HepG2 (cell line): Measurements from ENCODE around the gene PTCRA. TPM values are rescaled to one million over a fixed set of nuclear protein-coding genes. Genes with fewer than 3 reads are reported as not detected.

Experiments
- ATAC-seq: fragments of 200-7000 bp; cut with Tn5 transposase; 3 replicates; pipeline ENCODE4 v1.9.1; 2020; ENCODE audit warnings: mild to moderate bottlenecking, moderate library complexity
- BruUV-seq: library from RNA; stranded (reverse); fragments of 400-500 nt; replicated peaks from 2 replicates; lab custom pipeline; 2021; lab: Mats Ljungman, UMichigan
- CTCF ChIA-PET: fragments of 300-600 bp; formaldehyde crosslinking; extraction: SDS; loops from one replicate; lab custom pipeline; 2021; ENCODE audit warnings: low total read pairs, inconsistent platforms, low intra/inter-chr PET ratio; lab: Yijun Ruan, JAX
- POLR2A ChIA-PET: fragments of 350-600 bp; sonication (Branson Sonifier 250); formaldehyde crosslinking; loops from one replicate; lab custom pipeline; 2020; ENCODE audit warnings: antibody characterized with exemption, inconsistent platforms; lab: Yijun Ruan, JAX
- DNase-seq: peaks from one replicate; pipeline ENCODE4 v3.0.0-alpha.2; 2015; ENCODE audit warnings: low spot score
- FAIRE-seq: peaks from 3 replicates; lab custom pipeline; 2011; peaks lifted over from hg19 to GRCh38; lab: Jason Lieb, UNC
- H2AFZ ChIP-seq: one replicate; pipeline ENCODE4 v1.6.1; 2011; ENCODE audit warnings: low read length, inconsistent platforms
- H3K27ac ChIP-seq: fragments of 300-600 bp; 3 replicates; pipeline ENCODE4 v1.8.0; 2011; ENCODE audit warnings: mixed run types, mild to moderate bottlenecking, mixed read lengths, low read length, inconsistent platforms; ENCODE audit not compliant: insufficient read depth; ENCODE audit errors: extremely low read length
- H3K27me3 ChIP-seq, 2 experiments: fragments of 200-600 bp in 1 of 2; 2 replicates in 1 of 2; 3 replicates in 1 of 2; pipeline versions ENCODE4 v1.6.0 to v1.8.0; 2011; ENCODE audit warnings: low read length in 2 of 2, mild to moderate bottlenecking in 2 of 2, moderate library complexity in 2 of 2, inconsistent platforms in 1 of 2; ENCODE audit not compliant: insufficient read depth in 2 of 2, control insufficient read depth in 1 of 2
- H3K36me3 ChIP-seq, 2 experiments: fragments of 200-600 bp in 1 of 2; replicated peaks in 1 of 2; 2 replicates in 1 of 2; 3 replicates in 1 of 2; pipeline versions ENCODE4 v1.5.1 to v1.8.0; 2011; ENCODE audit warnings: low read length in 2 of 2, inconsistent platforms in 1 of 2; ENCODE audit not compliant: insufficient read depth in 2 of 2, control insufficient read depth in 1 of 2
- H3K4me1 ChIP-seq: 2 replicates; pipeline ENCODE4 v1.5.1; 2012; ENCODE audit warnings: low read length, inconsistent platforms; ENCODE audit not compliant: insufficient read depth
- H3K4me2 ChIP-seq: 2 replicates; pipeline ENCODE4 v1.6.0; 2011; ENCODE audit warnings: low read depth, low read length, inconsistent platforms
- H3K4me3 ChIP-seq, 3 experiments: fragments of 200-600 bp in 1 of 3; sonication (generic), shearing (Covaris generic) in 1 of 3; replicated peaks in 1 of 3; 2 replicates each; pipeline ENCODE4 v1.5.1; 2011 to 2016; ENCODE audit warnings: low read length in 3 of 3, inconsistent platforms in 2 of 3, low read depth in 2 of 3, mild to moderate bottlenecking in 2 of 3, control low read depth in 1 of 3, mixed read lengths in 1 of 3; ENCODE audit not compliant: insufficient read depth in 1 of 3
- H3K79me2 ChIP-seq: one replicate; pipeline ENCODE4 v1.6.1; 2011; ENCODE audit warnings: low read length, inconsistent platforms; ENCODE audit not compliant: insufficient read depth
- H3K9ac ChIP-seq: 2 replicates; pipeline ENCODE4 v1.6.0; 2011; ENCODE audit warnings: mild to moderate bottlenecking, low read depth, low read length, inconsistent platforms; ENCODE audit not compliant: insufficient read depth
- H3K9me3 ChIP-seq: 2 replicates; pipeline ENCODE4 v1.5.1; 2012; ENCODE audit warnings: mild to moderate bottlenecking, low read length
- H4K20me1 ChIP-seq: 2 replicates; pipeline ENCODE4 v1.6.0; 2011; ENCODE audit warnings: inconsistent platforms, mild to moderate bottlenecking, low read length, moderate library complexity; ENCODE audit not compliant: insufficient read depth
- MAZ ChIP-seq, 2 experiments: sonication (generic) in 1 of 2; formaldehyde crosslinking in 1 of 2; IDR thresholded peaks; 2 replicates each; pipeline versions ENCODE4 v1.5.0 to v1.6.1; 2012 to 2020; ENCODE audit warnings: low read depth in 2 of 2, mild to moderate bottlenecking in 2 of 2, borderline replicate concordance in 1 of 2, improper control_type of control experiment in 1 of 2, low read length in 1 of 2, missing genetic modification reagents in 1 of 2, moderate library complexity in 1 of 2
- MED1 ChIP-seq: sonication (generic); formaldehyde crosslinking; IDR thresholded peaks from 2 replicates; pipeline ENCODE4 v1.4.0; 2020; ENCODE audit warnings: missing genetic modification reagents
- MEF2D ChIP-seq: sonication (generic); formaldehyde crosslinking; IDR thresholded peaks from 2 replicates; pipeline ENCODE4 v1.5.1; 2020; ENCODE audit warnings: mild to moderate bottlenecking, missing genetic modification reagents
- PBX3 ChIP-seq: sonication (generic); formaldehyde crosslinking; IDR thresholded peaks from 2 replicates; pipeline ENCODE4 v1.8.1; 2023; ENCODE audit warnings: missing genetic modification reagents, inconsistent platforms, borderline replicate concordance
- PRDM10 ChIP-seq: sonication (generic); formaldehyde crosslinking; IDR thresholded peaks from 2 replicates; pipeline ENCODE4 v1.4.0; 2020; ENCODE audit warnings: low read depth, missing genetic modification reagents
- RBAK ChIP-seq: sonication (generic); formaldehyde crosslinking; IDR thresholded peaks from 2 replicates; pipeline ENCODE4 v1.5.1; 2020; ENCODE audit warnings: mild to moderate bottlenecking, missing genetic modification reagents
- RBM39 ChIP-seq: fragments of 200-400 bp; formaldehyde crosslinking; IDR thresholded peaks from one replicate; pipeline ENCODE4 v1.6.1; 2018; ENCODE audit warnings: antibody characterized with exemption, mild to moderate bottlenecking, low read depth, low read length; ENCODE audit not compliant: poor library complexity, severe bottlenecking
- TAF15 ChIP-seq: fragments of 200-400 bp; formaldehyde crosslinking; IDR thresholded peaks from one replicate; pipeline ENCODE4 v1.6.1; 2018; ENCODE audit warnings: mild to moderate bottlenecking, low read depth, low read length; ENCODE audit not compliant: poor library complexity, severe bottlenecking
- ZNF180 ChIP-seq: sonication (generic); formaldehyde crosslinking; IDR thresholded peaks from 2 replicates; pipeline ENCODE4 v1.4.0; 2020; ENCODE audit warnings: low read depth, missing genetic modification reagents, borderline replicate concordance
- ZNF607 ChIP-seq: sonication (generic); formaldehyde crosslinking; IDR thresholded peaks from 2 replicates; pipeline ENCODE4 v1.5.1; 2020; ENCODE audit warnings: missing genetic modification reagents, mild to moderate bottlenecking, borderline replicate concordance
- ZNF720 ChIP-seq: sonication (generic); formaldehyde crosslinking; IDR thresholded peaks from 2 replicates; pipeline ENCODE4 v1.4.0; 2020; ENCODE audit warnings: missing genetic modification reagents
- WGBS: methylation state at CpG from one replicate; pipeline ENCODE4 v1.1.6; 2017; ENCODE audit warnings: low lambda C conversion rate; 5-methylcytosine and 5-hydroxymethylcytosine counted together
- in situ Hi-C: cut with HindIII; loops from 2 replicates; pipeline ENCODE4 v1.10.0; 2017; ENCODE audit warnings: low pct_unique_long_range_greater_than_20kb; ENCODE audit not compliant: extremely low pct_ligation_motif_present
- intact Hi-C: fragments of 100-400 bp; cut with micrococcal nuclease; formaldehyde crosslinking; loops from one replicate; pipeline ENCODE4 v1.10.0; 2022; ENCODE audit not compliant: unreplicated experiment
- polyA plus RNA-seq, 8 experiments: library from polyadenylated mRNA; depleted of rRNA in 3 of 8; stranded (reverse) in 7 of 8; unstranded in 1 of 8; fragments of >200 nt; fragmentation: Illumina TruSeq in 4 of 8; extraction: Trizol in 4 of 8; gene quantifications; 2 replicates each; pipeline versions ENCODE4 v1.2.1 to v1.2.3, GENCODE V29; 2011 to 2016; ENCODE audit warnings: low read depth in 4 of 8, missing spikeins in 1 of 8, mixed read lengths in 1 of 8; ENCODE audit not compliant: insufficient read depth in 1 of 8
- total RNA-seq, 5 experiments: library from RNA; depleted of rRNA; stranded (reverse); fragments of >200 nt; fragmentation: Illumina TruSeq; extraction: Trizol; gene quantifications; 2 replicates each; pipeline ENCODE4 v1.2.3, GENCODE V29; 2016; ENCODE audit warnings: low read depth in 1 of 5
- TF ChIP-seq, protein P1 (sequence below): sonication (generic); formaldehyde crosslinking; IDR thresholded peaks from 2 replicates; pipeline ENCODE4 v1.5.0; 2020; ENCODE audit warnings: mild to moderate bottlenecking, missing genetic modification reagents

The PTCRA gene
- total and polyA plus RNA-seq, 2 of the 13 experiments (the other 11 are each of a cell fraction or from before 2014, with no cell fraction given), result not detected

DNA sequence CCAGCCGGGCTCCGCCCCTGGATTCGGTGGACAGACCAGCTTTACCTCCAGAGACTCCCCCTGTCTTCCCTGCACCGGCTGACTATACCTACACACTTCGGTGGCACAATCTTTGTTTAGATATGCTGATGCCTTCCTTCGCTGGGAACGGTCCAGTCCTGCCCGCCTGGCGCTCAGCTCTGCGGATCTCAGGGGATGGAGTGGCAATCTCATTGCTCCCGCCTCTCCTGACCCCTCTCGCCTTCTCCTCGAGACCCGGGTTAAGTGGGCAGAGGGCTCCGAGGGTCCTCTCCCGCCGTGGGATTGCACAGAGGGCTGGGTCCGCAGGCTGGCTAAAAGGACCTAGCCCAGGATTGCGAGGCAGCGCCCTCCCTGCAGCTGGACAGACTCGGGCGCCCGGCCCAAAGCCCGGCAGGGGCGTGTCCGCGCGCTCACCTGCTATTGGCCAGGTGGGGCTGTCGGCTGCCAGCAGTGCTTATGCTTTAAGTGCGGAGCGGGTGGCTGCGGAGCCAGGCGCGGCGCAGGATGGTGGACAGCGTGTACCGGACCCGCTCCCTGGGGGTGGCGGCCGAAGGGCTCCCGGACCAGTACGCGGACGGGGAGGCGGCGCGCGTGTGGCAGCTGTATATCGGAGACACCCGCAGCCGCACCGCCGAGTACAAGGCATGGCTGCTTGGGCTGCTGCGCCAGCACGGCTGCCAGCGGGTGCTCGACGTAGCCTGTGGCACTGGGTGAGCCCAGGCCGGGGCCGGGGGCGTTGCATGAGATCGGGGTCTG is 44.6 kb downstream of the PTCRA start, which contains the start of gene GNMT:
Gene GNMT (plus strand): TSS at position 512 of the 777 bp plus-strand sequence. CDS start 14 bp downstream, at position 526.
- Histone ChIP-seq H3K4me1 (peaks cover 21% of the 10 kb centered on the region), H3K27me3 (no peaks in the 10 kb centered on the region; a peak in 1 of 5 replicates), H3K79me2 (no peaks in the 10 kb centered on the region), H3K9ac (peak within 1 kb of the TSS; percentile 53), H3K27ac (peak within 1 kb of the TSS; percentile 43), H3K4me2 (peak within 1 kb of the TSS; percentile 94), H2AFZ (peak within 1 kb of the TSS; percentile 55), H4K20me1 (no peaks in the 10 kb centered on the region), H3K9me3 (no peaks in the 10 kb centered on the region), H3K36me3 (0 out of 5 replicates have a peak, but pooled peaks cover 0 to 1% of the 10 kb centered on the region in 2 experiments), H3K4me3 (peak within 1 kb of the TSS; percentile 58 to 81 (median 66))
- FAIRE-seq (no peak), ATAC-seq (peak; percentile 93), DNase-seq (peak; percentile 74)
- BruUV-seq, result no TSS peak
- WGBS, result 1% methylated on average over 49 of the region's 62 CpGs
- intact Hi-C loops, result loop anchor here (1.0 to 5.0 kb wide), 2 partner anchors 52 to 59 kb away; partner anchors contain the start of genes KLHDC3 and MEA1
- ChIA-PET CTCF (no interaction called here), POLR2A (interaction anchor here (0.8 to 4.3 kb wide), 17 partner anchors 10 to 116 kb away, joined by 3 to 36 read pairs (median 5); partner anchors contain the start of genes CNPY3, CUL7, KLC4 and KLHDC3)
- in situ Hi-C loops, result no loop called here
- TF ChIP-seq TAF15, result peak; percentile 75
- TF ChIP-seq, protein P1, sequence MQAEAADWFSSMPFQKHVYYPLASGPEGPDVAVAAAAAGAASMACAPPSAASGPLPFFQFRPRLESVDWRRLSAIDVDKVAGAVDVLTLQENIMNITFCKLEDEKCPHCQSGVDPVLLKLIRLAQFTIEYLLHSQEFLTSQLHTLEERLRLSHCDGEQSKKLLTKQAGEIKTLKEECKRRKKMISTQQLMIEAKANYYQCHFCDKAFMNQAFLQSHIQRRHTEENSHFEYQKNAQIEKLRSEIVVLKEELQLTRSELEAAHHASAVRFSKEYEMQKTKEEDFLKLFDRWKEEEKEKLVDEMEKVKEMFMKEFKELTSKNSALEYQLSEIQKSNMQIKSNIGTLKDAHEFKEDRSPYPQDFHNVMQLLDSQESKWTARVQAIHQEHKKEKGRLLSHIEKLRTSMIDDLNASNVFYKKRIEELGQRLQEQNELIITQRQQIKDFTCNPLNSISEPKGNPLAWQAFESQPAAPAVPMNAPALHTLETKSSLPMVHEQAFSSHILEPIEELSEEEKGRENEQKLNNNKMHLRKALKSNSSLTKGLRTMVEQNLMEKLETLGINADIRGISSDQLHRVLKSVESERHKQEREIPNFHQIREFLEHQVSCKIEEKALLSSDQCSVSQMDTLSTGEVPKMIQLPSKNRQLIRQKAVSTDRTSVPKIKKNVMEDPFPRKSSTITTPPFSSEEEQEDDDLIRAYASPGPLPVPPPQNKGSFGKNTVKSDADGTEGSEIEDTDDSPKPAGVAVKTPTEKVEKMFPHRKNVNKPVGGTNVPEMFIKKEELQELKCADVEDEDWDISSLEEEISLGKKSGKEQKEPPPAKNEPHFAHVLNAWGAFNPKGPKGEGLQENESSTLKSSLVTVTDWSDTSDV, result peak; percentile 78; the same call in 1 of the 2 replicates
- TF ChIP-seq MEF2D, result 0 out of 2 replicates have a peak, but pooled peaks have one; percentile 15
- no peak for TF ChIP-seq ZNF607 (CRISPR knock-in tag)
- peak; percentile 62 for TF ChIP-seq RBM39
- TF ChIP-seq ZNF720 (CRISPR knock-in tag), result no peak
- no peak for TF ChIP-seq MAZ (IDR thresholded peaks at IDR 0.05; ENCODE audit: borderline replicate concordance, low read depth, low read length)
- peak; percentile 60; the same call in 1 of the 2 replicates for TF ChIP-seq MAZ (CRISPR knock-in tag; IDR thresholded peaks at IDR 0.05; ENCODE audit: low read depth)
- no peak for TF ChIP-seq RBAK
- TF ChIP-seq PRDM10, result no peak
- peak; percentile 47 for TF ChIP-seq MED1 (CRISPR knock-in tag)
- TF ChIP-seq ZNF180 (CRISPR knock-in tag), result no peak
- TF ChIP-seq PBX3 (CRISPR knock-in tag), result no peak
